Loucy (cell line): Measurements from ENCODE around the gene KIFAP3.

Experiments used
- H2AFZ ChIP-seq: fragments of 200-600 bp; sonication (generic); 2 replicates; pipeline ENCODE4 v1.6.0; 2016; ENCODE audit warnings: antibody characterized with exemption, mild to moderate bottlenecking, low read length, moderate library complexity
- H3F3A ChIP-seq: fragments of 200-600 bp; 2 replicates; pipeline ENCODE4 v1.6.0; 2016; ENCODE audit warnings: antibody characterized with exemption, low read depth, mild to moderate bottlenecking
- H3K27me3 ChIP-seq: fragments of 200-600 bp; sonication (generic); 2 replicates; pipeline ENCODE4 v1.6.1; 2014; ENCODE audit warnings: low read length, mild to moderate bottlenecking; ENCODE audit not compliant: insufficient read depth, poor library complexity, severe bottlenecking
- H3K36me3 ChIP-seq: fragments of 200-600 bp; sonication (generic); 2 replicates; pipeline ENCODE4 v1.6.1; 2016; ENCODE audit warnings: low read length; ENCODE audit not compliant: insufficient read depth
- H3K4me1 ChIP-seq: fragments of 200-600 bp; sonication (generic); 2 replicates; pipeline ENCODE4 v1.5.1; 2014; ENCODE audit warnings: low read length, mild to moderate bottlenecking; ENCODE audit not compliant: insufficient read depth, poor library complexity, severe bottlenecking
- H3K4me2 ChIP-seq: fragments of 200-600 bp; sonication (generic); 2 replicates; pipeline ENCODE4 v1.6.0; 2014; ENCODE audit warnings: antibody characterized with exemption, low read length, low read depth, mild to moderate bottlenecking; ENCODE audit not compliant: poor library complexity, severe bottlenecking
- H3K4me3 ChIP-seq: fragments of 200-600 bp; sonication (generic); 2 replicates; pipeline ENCODE4 v1.5.1; 2014; ENCODE audit warnings: low read length, mild to moderate bottlenecking, mixed read lengths; ENCODE audit not compliant: poor library complexity, severe bottlenecking
- H3K79me2 ChIP-seq: fragments of 200-600 bp; sonication (generic); 2 replicates; pipeline ENCODE4 v1.6.1; 2014; ENCODE audit warnings: low read length; ENCODE audit not compliant: insufficient read depth
- H3K9ac ChIP-seq: fragments of 200-600 bp; sonication (generic); 2 replicates; pipeline ENCODE4 v1.6.0; 2014; ENCODE audit warnings: mild to moderate bottlenecking, low read depth, low read length, moderate library complexity; ENCODE audit not compliant: poor library complexity, severe bottlenecking
- H3K9me2 ChIP-seq: fragments of 200-600 bp; sonication (generic); replicated peaks from 2 replicates; pipeline ENCODE4 v1.6.1; 2016; ENCODE audit warnings: low read depth, low read length, mixed read lengths
- H3K9me3 ChIP-seq: fragments of 200-600 bp; sonication (generic); 2 replicates; pipeline ENCODE4 v1.6.1; 2014; ENCODE audit warnings: mild to moderate bottlenecking, antibody characterized with exemption, low read length, low read depth; ENCODE audit not compliant: insufficient read depth
- H4K20me1 ChIP-seq: fragments of 200-600 bp; sonication (generic); 2 replicates; pipeline ENCODE4 v1.6.0; 2014; ENCODE audit warnings: antibody characterized with exemption, low read length, mild to moderate bottlenecking; ENCODE audit not compliant: insufficient read depth, poor library complexity, severe bottlenecking
- CTCF ChIP-seq: fragments of 200-600 bp; sonication (generic); conservative IDR thresholded peaks from 2 replicates; pipeline ENCODE4 v1.5.1; 2014; ENCODE audit warnings: mild to moderate bottlenecking, antibody characterized with exemption, low read length
- EZH2phosphoT487 ChIP-seq: fragments of 200-600 bp; IDR thresholded peaks from 2 replicates; pipeline ENCODE4 v1.6.1; 2018; ENCODE audit warnings: antibody characterized with exemption, mild to moderate bottlenecking, moderate library complexity, borderline replicate concordance

Gene KIFAP3

DNA sequence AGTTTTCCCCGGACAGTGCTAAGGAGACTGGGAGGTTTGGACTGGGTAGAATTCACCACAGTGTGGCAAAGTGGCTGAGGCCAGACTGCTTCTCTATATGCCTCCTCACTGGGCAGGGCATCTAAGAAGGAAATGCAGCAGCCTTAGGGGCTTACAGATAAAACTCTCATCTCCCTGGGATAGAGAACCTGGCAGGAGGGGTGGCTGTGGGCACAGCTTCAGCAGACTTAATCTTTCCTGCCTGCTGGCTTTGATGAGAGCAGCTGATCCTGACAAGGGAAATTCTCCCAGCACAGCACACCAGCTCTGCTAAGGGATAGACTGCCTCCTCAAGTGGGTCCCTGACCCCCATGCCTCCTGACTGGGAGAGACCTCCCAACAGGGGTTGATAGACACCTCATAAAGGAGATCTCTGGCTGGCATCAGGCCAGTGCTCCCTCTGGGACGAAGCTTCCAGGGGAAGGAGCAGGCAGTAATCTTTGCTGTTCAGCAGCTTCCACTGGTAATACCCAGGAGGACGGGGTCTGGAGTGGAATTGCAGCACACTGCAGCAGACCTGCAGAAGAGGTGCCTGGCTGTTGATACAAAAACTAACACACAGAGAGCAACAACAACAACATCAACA lies 25.2 kb downstream of the KIFAP3 start:
- H2AFZ ChIP-seq: no peak overlapping the region
- no peaks in the 10 kb centered on the region for H4K20me1 ChIP-seq
- no peak overlapping the region for H3K4me3 ChIP-seq
- H3K27me3 ChIP-seq: no peaks in the 10 kb centered on the region
- H3K36me3 ChIP-seq: peaks cover 31% of the 10 kb centered on the region
- H3K9me2 ChIP-seq: no peaks in the 10 kb centered on the region
- H3K9ac ChIP-seq: no peak overlapping the region
- no peaks in the 10 kb centered on the region for H3K9me3 ChIP-seq
- H3K4me1 ChIP-seq: no peaks in the 10 kb centered on the region
- TF ChIP-seq EZH2phosphoT487 (no peak), CTCF (no peak)
- H3F3A ChIP-seq: no peaks in the 10 kb centered on the region
- no peak overlapping the region for H3K4me2 ChIP-seq
- no peaks in the 10 kb centered on the region for H3K79me2 ChIP-seq

GRCh38 chr1:170048515-170048914 lies 26.0 kb downstream of the KIFAP3 start:
- Histone ChIP-seq H3K27me3 (no peaks in the 10 kb centered on the region), H3K79me2 (no peaks in the 10 kb centered on the region), H4K20me1 (no peaks in the 10 kb centered on the region), H3K9ac (no peak overlapping the region), H3K4me3 (no peak overlapping the region), H3F3A (no peaks in the 10 kb centered on the region), H3K4me2 (no peak overlapping the region), H3K9me2 (no peaks in the 10 kb centered on the region), H2AFZ (no peak overlapping the region), H3K4me1 (no peaks in the 10 kb centered on the region), H3K9me3 (no peaks in the 10 kb centered on the region), H3K36me3 (peaks cover 33% of the 10 kb centered on the region)
- TF ChIP-seq CTCF (no peak), EZH2phosphoT487 (no peak)

GRCh38 chr1:170044187-170044586 lies 30.3 kb downstream of the KIFAP3 start:
- peaks cover 36% of the 10 kb centered on the region for H3K36me3 ChIP-seq
- H3K9ac ChIP-seq: no peak overlapping the region
- H3F3A ChIP-seq: no peaks in the 10 kb centered on the region
- H3K9me3 ChIP-seq: no peaks in the 10 kb centered on the region
- H3K9me2 ChIP-seq: no peaks in the 10 kb centered on the region
- no peak overlapping the region for H3K4me2 ChIP-seq
- no peaks in the 10 kb centered on the region for H3K27me3 ChIP-seq
- TF ChIP-seq CTCF: no peak
- no peak for TF ChIP-seq EZH2phosphoT487
- no peaks in the 10 kb centered on the region for H3K4me1 ChIP-seq
- H3K79me2 ChIP-seq: no peaks in the 10 kb centered on the region
- H2AFZ ChIP-seq: no peak overlapping the region
- no peaks in the 10 kb centered on the region for H4K20me1 ChIP-seq
- H3K4me3 ChIP-seq: no peak overlapping the region
